Peyer's patch (tissue), 4 donors: Measurements from ENCODE around the gene SCNN1B. TPM values are rescaled to one million over a fixed set of nuclear protein-coding genes. Genes with fewer than 3 reads are reported as not detected.

Source experiments
- DNase-seq, 3 donors: peaks; one replicate each; pipeline ENCODE4 v3.0.0-alpha.2; 2017 to 2019
- H3K27ac ChIP-seq, 4 donors: fragments of 200-600 bp; sonication (generic); one replicate each; pipeline ENCODE4 v1.5.1; 2016 to 2019
- H3K27me3 ChIP-seq, 2 donors: fragments of 200-600 bp; sonication (generic); one replicate each; pipeline ENCODE4 v1.5.1; 2019
- H3K36me3 ChIP-seq, 3 donors: fragments of 200-600 bp; sonication (generic); one replicate each; pipeline ENCODE4 v1.5.1; 2016 to 2019
- H3K4me1 ChIP-seq, 4 donors: fragments of 200-600 bp; sonication (generic); one replicate each; pipeline ENCODE4 v1.5.1; 2016 to 2019
- H3K4me3 ChIP-seq, 4 donors: fragments of 200-600 bp; sonication (generic); 1 replicate in 3 of 4; 2 replicates in 1 of 4; pipeline ENCODE4 v1.5.1; 2016 to 2019; ENCODE audit warnings: mild to moderate bottlenecking in 1 of 4
- H3K9me3 ChIP-seq, 4 donors: fragments of 200-600 bp; sonication (generic); one replicate each; pipeline ENCODE4 v1.5.1; 2016 to 2019; ENCODE audit warnings: mild to moderate bottlenecking in 1 of 4
- POLR2A ChIP-seq, 2 donors: fragments of 450-650 bp; IDR thresholded peaks; one replicate each; pipeline ENCODE4 v1.5.1; 2017; ENCODE audit warnings: antibody characterized with exemption in 2 of 2, mild to moderate bottlenecking in 2 of 2, moderate library complexity in 2 of 2
- total RNA-seq, 4 donors: library from RNA; depleted of rRNA; stranded (reverse); fragments of >200 nt; gene quantifications; one replicate each; pipeline ENCODE4 v1.1.0, GENCODE V29; 2016
- TF ChIP-seq, protein P1 (sequence below), 6 experiments: fragments of 450-650 bp in 4 of 6; fragments of 200-600 bp in 2 of 6; sonication (generic) in 1 of 6; IDR thresholded peaks; one replicate each; pipeline ENCODE4 v1.5.1; 2017 to 2019; ENCODE audit warnings: antibody characterized with exemption in 6 of 6, mild to moderate bottlenecking in 3 of 6, moderate library complexity in 1 of 6

Gene SCNN1B
- total RNA-seq, 4 donors from 2014 or later: 4.3 to 9.6 (median 6.6) TPM; not detected in 1

DNA sequence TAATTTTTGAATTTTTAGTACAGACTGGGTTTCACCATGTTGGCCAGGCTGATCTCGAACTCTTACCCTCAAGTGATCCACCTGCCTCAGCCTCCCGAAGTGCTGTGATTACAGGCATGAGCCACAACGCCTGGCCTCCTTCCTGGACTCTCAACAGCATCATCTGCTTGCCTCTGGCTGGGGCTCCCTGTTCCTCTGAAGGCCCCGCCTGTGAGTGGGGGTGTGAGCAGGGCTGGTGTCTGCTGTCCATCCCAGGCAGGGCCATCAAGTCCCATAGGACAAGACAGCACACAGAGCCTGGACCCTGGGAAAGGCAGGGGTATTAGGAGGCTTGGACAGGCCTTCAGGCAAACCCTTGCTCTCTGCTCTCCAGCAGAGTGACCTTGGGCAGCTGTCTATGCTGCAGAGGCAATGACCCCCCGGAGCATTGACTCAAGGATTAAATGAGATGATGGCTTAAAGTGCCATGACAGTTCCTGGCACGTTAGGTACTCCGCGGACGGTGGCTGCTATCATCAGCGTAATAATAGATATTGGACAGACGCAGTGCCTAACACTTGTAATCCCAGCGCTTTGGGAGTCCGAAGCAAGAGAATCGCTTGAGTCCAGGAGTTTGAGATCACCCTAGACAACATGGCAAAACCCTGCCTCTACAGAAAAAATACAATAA is 19.2 kb downstream of the SCNN1B start:
- Histone ChIP-seq H3K4me3 (no peak overlapping the region), H3K4me1 (no peaks in the 10 kb centered on the region), H3K36me3 (no peaks in the 10 kb centered on the region), H3K27ac (no peak overlapping the region), H3K9me3 (no peaks in the 10 kb centered on the region), H3K27me3 (no peaks in the 10 kb centered on the region)
- TF ChIP-seq POLR2A (IDR thresholded peaks at IDR 0.05): no peak
- TF ChIP-seq, protein P1, sequence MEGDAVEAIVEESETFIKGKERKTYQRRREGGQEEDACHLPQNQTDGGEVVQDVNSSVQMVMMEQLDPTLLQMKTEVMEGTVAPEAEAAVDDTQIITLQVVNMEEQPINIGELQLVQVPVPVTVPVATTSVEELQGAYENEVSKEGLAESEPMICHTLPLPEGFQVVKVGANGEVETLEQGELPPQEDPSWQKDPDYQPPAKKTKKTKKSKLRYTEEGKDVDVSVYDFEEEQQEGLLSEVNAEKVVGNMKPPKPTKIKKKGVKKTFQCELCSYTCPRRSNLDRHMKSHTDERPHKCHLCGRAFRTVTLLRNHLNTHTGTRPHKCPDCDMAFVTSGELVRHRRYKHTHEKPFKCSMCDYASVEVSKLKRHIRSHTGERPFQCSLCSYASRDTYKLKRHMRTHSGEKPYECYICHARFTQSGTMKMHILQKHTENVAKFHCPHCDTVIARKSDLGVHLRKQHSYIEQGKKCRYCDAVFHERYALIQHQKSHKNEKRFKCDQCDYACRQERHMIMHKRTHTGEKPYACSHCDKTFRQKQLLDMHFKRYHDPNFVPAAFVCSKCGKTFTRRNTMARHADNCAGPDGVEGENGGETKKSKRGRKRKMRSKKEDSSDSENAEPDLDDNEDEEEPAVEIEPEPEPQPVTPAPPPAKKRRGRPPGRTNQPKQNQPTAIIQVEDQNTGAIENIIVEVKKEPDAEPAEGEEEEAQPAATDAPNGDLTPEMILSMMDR (IDR thresholded peaks at IDR 0.05): no peak
- no peak for DNase-seq

DNA sequence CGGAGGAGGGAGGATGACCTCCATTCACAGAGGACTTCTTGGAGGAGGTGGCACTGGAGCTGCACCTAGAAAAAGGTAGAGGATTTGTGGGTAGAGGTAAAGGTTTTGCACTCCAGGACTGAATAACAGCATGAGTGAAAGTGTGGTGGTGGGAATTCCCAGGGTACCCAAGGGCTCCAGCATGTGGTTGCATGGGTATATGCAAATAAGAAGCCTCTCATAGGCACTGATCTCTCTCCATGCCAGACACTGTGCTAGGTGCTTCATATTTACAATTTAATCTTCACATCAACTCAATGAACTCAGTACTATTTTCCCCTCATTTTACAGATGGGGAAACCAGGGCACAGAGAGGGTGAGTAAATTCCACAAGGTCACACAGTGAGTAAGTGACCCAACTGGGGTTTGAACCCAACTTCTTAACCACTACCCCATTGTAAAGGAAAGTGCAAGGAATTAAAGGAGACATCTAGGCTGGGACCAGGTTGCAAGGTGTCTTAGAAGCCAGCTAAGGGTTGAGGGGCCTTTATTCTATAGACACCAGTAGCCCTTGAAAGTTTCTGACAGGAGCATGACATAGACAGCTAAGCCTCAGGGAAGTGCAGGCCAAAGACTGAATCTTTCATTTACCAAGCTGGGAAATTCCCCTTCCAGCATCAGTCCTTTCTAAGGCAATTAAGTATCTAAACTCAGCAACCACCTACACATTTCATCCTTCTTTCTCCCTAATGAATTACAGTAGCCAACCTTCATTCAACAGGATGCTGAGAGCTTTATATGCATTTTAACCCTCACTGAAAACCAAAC is 21.3 kb downstream of the SCNN1B start:
- TF ChIP-seq POLR2A (IDR thresholded peaks at IDR 0.05): no peak
- TF ChIP-seq, protein P1 (IDR thresholded peaks at IDR 0.05): no peak
- DNase-seq: no peak
- Histone ChIP-seq H3K36me3 (no peaks in the 10 kb centered on the region), H3K9me3 (no peaks in the 10 kb centered on the region), H3K27me3 (no peaks in the 10 kb centered on the region), H3K4me1 (no peaks in the 10 kb centered on the region), H3K4me3 (no peak overlapping the region), H3K27ac (no peak overlapping the region)

DNA sequence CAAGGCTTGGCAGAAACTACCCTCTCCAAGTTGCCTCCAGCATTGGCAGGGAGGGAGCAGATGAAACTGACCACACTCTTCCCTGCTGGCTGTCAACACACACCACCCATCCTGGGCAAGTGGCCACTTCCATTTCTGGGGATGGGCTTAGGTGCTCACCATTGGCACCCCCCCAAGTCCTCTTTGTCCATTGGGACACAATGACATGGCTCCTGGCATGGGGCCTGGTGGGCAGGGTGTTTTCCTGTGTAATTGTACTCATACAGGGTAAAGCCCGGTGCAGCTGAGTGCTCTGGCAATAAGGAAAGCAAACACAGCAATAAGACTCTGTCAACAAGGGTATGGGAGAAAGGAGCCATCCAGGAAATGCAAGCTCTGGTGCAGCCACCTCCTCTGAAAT is 22.6 kb downstream of the SCNN1B start:
- peak overlapping the region in 1 of 4 donors; percentile 0 for H3K27ac ChIP-seq

DNA sequence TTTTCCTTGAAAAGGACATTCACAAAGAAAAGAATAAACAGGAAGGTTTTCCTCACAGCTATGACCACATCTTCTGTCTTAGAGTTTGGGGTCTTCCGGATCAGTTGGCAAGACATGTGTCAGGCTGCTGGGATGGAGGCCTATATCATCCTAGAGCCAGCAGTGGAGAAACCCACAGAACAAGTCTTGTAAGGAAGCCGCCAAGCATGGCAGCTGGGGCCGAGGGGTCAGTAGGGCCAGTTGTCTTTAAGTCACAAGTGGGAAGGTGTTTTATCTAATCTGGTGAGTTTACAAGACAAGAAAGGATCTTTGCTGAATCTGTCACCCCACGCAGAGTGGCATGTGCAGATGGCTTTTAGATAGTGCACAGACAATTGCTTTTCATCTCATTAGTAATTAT is 25.7 kb downstream of the SCNN1B start:
- H3K36me3 ChIP-seq: no peaks in the 10 kb centered on the region
- no peaks in the 10 kb centered on the region for H3K27me3 ChIP-seq
- H3K27ac ChIP-seq: no peak overlapping the region
- TF ChIP-seq, protein P1 (IDR thresholded peaks at IDR 0.05): no peak
- no peak for TF ChIP-seq POLR2A (IDR thresholded peaks at IDR 0.05)
- H3K9me3 ChIP-seq: no peaks in the 10 kb centered on the region
- no peaks in the 10 kb centered on the region for H3K4me1 ChIP-seq
- no peak overlapping the region for H3K4me3 ChIP-seq
- DNase-seq: no peak

More for the DNA sequence above, 22.6 kb downstream of the SCNN1B start:
- peak in 2 of 3 donors; percentile 68 to 78 for DNase-seq
- Histone ChIP-seq H3K4me1 (no peaks in the 10 kb centered on the region), H3K36me3 (no peaks in the 10 kb centered on the region), H3K9me3 (no peaks in the 10 kb centered on the region), H3K4me3 (no peak overlapping the region), H3K27me3 (no peaks in the 10 kb centered on the region)
- TF ChIP-seq, protein P1 (IDR thresholded peaks at IDR 0.05): no peak
- TF ChIP-seq POLR2A (IDR thresholded peaks at IDR 0.05): no peak

DNA sequence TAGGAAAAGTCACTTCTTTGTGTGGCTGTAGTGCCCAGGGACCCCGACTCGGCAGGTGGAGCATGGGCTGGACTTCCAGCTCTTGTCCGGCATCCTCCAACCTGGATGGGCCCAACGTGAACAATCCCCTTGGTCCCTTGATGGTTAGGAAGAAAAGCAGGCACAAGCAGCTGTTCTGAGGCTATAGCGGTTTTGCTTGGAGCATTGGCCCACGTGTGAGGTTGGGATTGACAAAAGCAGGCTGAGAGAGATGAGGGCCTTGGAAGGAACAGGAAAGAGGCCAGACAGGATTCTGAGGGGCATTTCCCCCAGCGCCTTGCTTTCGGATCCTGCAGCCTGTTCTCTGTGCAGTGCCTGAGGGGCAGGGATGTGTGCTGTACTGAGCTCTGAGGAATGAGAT is 28.1 kb downstream of the SCNN1B start:
- H3K27ac ChIP-seq: no peak overlapping the region
- no peaks in the 10 kb centered on the region for H3K9me3 ChIP-seq
- no peaks in the 10 kb centered on the region for H3K4me1 ChIP-seq
- TF ChIP-seq POLR2A (IDR thresholded peaks at IDR 0.05): no peak
- TF ChIP-seq, protein P1 (IDR thresholded peaks at IDR 0.05): no peak
- no peaks in the 10 kb centered on the region for H3K36me3 ChIP-seq
- no peak overlapping the region for H3K4me3 ChIP-seq
- no peak for DNase-seq
- no peaks in the 10 kb centered on the region for H3K27me3 ChIP-seq
